ENCODE results near the gene LILRB3.
A peak's percentile ranks its signal among the peaks of the same experiment; 100 is the strongest.
"Not testable (repeated sequence)": the region's sequence is repeated elsewhere in the genome, so short reads cannot be mapped to it uniquely, and the experiment has no call there.

LILRB3 gene

GRCh38 chr19:54242234-54242633 is 19.4 kb upstream of the LILRB3 start:
- DNase-seq = not testable (repeated sequence)

DNA sequence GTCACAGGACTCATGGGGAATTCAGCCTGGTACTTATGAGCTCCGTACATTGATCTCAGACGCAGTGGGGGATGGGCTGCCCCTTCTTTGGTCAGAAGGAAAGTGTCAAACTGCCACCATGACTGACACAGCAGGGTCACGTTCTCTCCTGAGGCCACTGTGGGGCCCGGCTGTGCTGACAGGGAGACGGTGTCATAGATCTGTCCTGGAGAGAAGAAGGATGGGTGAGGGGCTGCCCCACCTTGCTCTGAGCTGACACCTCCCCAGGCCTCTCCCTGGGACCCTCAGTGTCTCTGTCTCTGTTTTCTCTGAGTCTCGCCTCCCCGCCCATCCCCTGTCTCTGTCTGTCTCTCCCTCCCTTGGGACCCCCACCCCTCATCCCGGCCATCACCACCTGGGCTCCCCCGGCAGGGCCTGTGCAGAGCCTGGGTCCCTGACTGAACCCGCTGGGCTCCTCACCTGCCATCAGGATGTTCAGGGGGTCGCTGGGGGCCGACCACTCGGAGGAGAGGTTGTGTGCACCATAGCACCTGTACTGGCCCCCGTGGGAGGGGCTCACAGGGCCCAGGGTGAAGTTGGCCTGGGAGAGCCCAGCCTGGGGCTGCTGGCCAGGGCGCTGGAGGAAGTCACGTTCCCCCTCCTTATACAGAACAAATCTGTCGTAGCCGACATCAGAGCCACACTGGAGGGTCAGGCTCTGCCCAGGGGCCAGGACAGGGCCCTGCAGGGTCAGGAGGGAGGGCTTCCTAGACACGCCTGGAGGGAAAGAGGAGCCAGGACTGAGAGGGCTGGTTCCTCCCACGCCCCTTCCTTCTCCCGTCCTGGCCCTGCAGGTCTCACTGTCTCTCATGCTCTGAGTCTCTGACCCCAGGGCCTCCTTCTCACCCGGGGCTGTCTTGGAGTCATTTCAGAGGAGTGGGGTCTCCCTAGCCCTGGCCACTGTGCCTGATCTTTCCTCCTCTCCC is 17.8 kb upstream of the LILRB3 start:
- not testable (repeated sequence) for DNase-seq

DNA sequence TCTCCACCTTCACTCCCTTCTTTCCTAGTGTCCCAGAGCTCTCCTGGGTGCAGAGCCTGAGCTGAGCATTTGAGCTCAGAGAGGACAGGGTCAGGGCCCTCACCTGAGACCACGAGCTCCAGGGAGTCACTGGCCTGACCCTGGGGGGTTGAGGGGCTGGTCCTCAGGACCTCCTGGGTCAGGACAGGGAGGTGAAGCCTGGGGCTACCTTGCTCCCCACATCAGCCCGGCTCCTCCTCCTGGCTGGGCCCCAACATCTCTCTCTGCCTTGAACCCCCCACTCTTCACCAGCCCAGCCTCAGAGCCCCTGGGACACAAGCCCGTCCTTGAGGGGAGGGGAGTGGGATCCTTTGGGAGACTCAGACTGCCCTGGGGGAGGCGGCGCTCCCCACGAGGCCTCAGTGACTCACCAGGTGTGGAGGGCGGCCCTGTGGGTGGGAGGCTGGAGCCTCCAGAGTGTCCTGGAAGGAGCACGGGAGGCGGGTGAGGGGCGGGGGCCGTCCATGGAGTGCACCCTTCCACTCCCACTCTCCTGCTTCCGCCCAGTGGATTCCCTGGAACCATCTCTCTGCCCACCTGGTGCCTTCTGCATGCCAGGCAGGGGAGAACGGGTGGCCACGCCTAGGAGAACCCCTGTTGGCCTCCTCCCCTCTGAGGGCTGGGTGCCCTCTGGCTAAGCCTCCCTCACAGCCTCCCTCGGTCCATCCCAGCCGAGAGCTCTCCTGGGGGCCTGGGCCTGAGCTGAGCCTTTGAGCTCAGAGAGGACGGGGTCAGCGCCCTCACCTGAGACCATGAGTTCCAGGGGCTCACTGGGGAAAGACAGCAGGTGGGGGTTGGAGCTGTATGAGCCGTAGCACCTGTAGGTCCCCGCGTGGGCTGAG is 16.9 kb upstream of the LILRB3 start:
- DNase-seq = not testable (repeated sequence)

- DNase-seq = no peak
These were observed 11.1 kb upstream of the LILRB3 start for GRCh38 chr19:54233941-54234340.

DNA sequence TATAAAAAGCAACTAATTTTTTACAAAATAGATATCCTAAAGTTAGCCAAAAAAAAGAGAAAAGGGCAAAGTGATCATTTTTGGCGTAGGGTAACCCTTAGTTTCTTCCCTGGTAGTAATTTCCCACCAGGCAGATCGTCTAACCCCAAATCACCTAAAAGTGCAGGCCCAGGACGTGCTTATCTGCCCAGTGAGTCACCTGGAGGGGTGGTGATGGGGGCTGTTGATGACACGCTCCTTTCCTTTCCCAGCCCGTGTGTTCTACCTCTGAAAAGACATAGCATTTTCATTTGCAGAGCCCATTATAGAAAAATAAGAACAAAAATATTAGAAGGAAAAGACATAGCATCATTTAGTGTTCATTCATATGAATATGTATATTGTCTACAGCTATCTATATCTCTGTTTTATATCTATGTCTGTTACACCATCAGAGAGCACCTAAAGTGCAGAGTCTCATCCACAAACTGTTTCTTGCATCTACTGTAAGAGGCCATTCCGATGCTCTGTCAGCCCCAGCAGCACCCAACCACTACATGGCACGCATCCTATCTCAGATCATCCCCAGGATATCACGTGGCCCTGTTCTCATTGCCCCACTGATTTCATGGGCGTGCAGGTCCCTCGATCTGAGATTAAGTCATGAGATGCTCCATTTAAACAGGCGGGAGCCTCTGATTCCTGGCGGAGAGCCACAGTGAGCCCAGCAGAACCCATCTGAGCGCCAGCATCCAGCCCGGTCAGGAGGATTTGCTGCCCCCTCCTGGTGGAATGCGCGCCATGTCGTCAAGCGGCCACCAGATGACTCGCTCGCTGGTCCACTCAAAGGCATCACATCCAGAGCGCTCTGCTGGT is 8.5 kb upstream of the LILRB3 start:
- DNase-seq = peak; percentile 63

DNA sequence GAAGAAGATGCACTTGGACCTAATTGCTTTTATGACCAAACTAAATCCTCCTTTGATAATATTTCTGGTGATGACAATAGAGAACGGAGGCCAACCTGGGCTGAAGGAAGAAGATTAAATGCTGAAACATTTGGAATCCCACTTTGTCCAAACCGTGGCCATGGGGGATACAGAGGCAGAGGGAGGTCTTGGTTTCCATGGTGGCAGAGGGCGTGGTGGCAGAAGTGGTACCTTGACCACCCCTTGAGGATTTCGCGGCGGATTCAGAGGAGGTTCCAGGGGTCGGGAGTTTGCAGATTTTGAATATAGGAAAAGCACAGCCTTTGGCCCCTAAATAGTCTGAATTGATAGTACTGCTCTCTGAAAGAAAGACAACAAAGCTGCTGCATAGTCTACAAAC is 7.2 kb upstream of the LILRB3 start:
- DNase-seq = no peak

- DNase-seq = no peak
These were observed 6.3 kb upstream of the LILRB3 start for GRCh38 chr19:54229146-54229545.

DNA sequence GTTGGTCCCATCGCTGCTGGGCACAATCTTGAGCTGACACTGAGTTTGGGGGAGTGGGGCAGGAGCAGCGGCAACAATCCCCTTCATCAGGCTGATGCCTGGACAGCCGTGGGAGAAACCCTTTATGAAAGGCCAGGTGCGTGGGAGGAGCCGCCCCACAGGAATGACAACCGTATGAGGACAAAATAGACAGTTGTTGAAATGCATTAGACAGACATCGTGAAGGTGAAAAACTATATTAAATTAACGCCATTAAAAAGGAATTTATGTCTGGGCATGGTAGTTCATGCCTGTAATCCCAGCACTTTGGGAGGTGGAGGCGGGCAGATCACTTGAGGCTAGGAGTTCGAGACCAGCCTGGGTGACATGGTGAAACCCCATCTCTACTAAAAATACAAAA is 1.8 kb upstream of the LILRB3 start:
- DNase-seq = not testable (repeated sequence)

- DNase-seq = not testable (repeated sequence)
These were observed 1.1 kb upstream of the LILRB3 start for GRCh38 chr19:54223937-54224281.

DNA sequence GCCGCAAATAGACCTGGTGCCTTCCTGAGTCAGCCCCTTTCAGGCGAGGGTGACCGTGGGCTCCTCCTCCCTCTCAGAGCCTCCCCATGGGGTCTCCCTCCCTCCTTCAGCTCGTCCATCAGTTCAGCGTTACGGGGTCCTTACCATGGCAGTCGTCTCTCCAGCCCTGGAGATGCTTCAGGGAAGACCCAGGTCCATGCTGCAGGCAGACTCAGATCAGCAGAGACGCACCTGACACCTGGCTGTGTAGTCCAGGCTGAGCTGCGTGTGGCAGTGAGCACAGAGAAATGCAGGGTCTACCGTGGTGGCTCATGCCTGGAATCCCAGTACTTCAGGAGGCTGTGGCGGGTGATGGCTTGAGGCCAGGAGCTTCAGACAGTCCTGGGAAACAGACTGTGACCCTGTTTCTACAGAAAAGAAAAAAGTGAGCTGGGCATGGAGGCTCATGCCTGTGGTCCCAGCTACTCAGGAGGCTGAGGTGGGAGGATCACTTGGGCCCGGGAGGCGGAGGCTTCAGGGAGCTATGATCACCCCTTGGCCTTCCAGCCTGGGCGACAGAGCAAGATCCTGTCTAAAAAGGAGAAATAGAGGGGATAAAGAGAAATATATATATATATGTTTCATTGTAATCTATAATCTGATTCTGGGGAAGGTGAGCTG is 600 bp upstream of the LILRB3 start:
- not testable (repeated sequence) for DNase-seq

DNA sequence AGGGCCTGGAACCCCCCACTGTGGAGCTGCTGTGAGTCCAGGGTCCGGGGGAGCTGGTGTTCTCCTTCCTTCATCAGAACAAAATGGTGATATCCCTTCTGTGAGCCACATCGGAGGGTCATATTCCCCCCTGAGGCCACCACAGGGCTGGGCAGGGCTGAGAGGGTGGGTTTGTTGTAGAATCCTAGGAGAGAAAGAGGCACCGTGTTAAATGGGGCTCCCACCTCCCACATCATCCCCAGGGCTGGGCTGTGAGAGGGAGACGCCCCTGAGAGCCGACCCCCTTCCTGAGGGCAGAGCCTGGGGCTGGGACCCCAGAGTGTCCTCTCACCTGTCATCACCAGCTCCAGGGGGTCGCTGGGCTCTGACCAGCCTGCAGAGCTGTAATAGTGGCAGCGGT is 860 bp downstream of the LILRB3 start:
- not testable (repeated sequence) for DNase-seq

DNA sequence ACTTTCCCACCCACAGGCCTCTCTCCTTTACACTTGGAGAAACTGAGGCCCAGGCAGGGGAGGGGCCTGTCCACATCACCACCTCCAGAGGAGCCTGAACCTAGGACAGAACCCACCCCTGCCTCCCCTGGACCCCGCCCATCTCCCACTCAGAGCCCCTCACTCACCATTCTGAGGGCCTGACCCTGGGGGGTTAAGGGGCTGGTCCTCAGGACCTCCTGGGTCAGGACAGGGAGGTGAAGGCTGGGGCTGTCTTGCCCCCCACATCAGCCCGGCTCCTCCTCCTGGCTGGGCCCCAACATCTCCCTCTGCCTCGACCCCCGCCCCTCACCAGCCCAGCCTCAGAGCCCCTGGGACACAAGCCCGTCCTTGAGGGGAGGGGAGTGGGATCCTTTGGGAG is 3.1 kb downstream of the LILRB3 start:
- not testable (repeated sequence) for DNase-seq

- no peak for DNase-seq
These were observed 3.7 kb downstream of the LILRB3 start for GRCh38 chr19:54218960-54219661.

DNA sequence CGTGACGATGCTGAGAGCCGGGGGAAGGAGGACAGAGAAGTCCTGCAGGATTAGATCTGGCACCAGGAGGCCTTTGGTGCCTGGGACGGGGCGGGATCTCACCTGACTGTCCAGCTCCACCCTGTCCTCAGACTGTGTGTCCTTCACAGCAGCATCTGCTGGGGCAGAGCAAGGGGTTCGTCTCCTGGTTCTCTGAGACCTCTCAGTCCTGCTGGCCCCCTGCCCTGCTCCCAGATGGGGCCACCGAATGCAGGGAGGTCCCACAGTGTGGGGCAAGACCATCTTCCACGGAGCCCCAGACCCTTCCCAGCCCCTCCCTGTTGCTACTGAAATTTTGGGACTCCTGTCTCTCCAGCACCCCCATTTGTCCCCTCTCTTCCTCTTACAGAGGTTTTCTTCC is 4.5 kb downstream of the LILRB3 start:
- no peak for DNase-seq

- not testable (repeated sequence) for DNase-seq
These were observed 5.1 kb downstream of the LILRB3 start for GRCh38 chr19:54217517-54218247.

DNA sequence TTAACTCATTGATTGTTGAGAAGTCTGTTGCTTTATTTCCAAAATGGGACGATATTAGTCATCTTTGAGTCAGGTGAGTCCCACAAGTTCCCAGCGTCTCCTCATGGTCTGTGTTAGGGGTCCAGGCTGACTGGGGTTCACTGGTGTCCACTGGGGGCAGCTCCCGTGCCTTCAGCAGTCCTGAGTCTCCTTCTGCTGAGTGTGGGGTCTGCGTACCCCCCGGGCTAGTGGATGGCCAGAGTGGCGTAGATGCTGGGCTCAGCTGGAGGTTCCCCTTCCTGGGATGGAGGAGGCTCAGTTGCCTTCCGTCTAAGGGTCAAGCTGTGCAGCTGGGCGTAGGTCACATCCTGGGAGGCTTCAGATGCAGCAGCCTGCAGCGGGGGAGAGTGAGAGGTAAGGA is 5.9 kb downstream of the LILRB3 start:
- no peak for DNase-seq

DNA sequence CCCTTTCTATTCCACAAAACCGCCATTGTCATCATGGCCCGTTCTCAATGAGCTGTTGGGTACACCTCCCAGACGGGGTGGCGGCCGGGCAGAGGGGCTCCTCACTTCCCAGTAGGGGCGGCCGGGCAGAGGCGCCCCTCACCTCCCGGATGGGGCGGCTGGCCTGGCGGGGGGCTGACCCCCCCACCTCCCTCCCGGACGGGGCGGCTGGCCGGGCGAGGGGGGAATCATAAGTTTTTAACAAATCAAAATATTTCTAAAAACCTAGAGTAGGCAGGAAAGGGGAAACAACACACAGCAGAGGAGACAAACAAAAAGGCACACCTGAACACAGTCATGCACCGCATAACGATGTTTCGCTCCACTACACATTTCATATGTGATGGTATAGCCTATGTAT is 8.1 kb downstream of the LILRB3 start:
- DNase-seq = not testable (repeated sequence)

GRCh38 chr19:54214217-54214616 is 8.6 kb downstream of the LILRB3 start:
- not testable (repeated sequence) for DNase-seq

GRCh38 chr19:54211235-54211634 is 11.6 kb downstream of the LILRB3 start:
- DNase-seq = no peak

DNA sequence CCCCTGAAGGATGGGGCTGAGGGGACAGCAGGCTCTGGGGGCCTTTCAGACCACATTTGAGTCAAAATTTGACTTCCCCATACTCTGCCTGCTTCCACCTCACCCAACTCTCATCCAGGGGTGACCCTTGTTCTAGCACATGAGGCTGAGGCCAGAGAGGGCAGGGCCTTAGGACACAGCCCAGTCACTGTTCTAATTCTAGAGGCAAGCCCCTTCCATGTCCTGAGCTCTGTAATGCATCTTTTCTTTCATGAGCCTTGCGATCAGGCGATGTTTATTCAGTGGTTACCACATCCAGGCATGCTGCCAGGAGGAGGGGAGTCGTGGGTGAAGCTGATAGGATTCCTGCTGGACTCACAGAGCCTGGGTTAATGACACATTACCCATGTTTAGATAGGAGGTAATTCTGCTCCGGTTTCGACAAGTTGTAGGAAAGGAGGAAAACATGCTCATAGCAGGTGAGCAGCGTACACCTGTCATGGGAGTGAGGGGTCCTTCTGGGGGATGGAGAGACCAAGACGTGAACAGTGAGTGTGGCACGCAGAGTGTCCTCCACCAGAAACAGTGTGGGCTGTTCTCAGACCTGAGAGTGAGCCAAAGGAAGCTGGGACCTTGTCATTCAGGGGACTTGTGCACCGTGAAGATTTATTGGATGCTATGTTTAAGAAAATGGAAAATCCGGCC is 12.9 kb downstream of the LILRB3 start:
- DNase-seq = peak; percentile 87

All from MV-4-11 (cell line).